Esophagus squamous epithelium (tissue), 4 donors: ENCODE measurements around the gene REEP1.

Experiments
- POLR2A ChIP-seq, 4 donors: fragments of 450-650 bp; IDR thresholded peaks; one replicate each; pipeline ENCODE4 v1.6.1; 2017; ENCODE audit warnings: antibody characterized with exemption in 4 of 4, mild to moderate bottlenecking in 4 of 4, moderate library complexity in 3 of 4
- TF ChIP-seq, protein P1 (sequence below), 6 experiments: fragments of 450-650 bp in 4 of 6; fragments of 200-600 bp in 2 of 6; sonication (generic) in 2 of 6; IDR thresholded peaks; one replicate each; pipeline ENCODE4 v1.5.1; 2016 to 2019; ENCODE audit warnings: antibody characterized with exemption in 6 of 6, mild to moderate bottlenecking in 4 of 6, moderate library complexity in 4 of 6

DNA sequence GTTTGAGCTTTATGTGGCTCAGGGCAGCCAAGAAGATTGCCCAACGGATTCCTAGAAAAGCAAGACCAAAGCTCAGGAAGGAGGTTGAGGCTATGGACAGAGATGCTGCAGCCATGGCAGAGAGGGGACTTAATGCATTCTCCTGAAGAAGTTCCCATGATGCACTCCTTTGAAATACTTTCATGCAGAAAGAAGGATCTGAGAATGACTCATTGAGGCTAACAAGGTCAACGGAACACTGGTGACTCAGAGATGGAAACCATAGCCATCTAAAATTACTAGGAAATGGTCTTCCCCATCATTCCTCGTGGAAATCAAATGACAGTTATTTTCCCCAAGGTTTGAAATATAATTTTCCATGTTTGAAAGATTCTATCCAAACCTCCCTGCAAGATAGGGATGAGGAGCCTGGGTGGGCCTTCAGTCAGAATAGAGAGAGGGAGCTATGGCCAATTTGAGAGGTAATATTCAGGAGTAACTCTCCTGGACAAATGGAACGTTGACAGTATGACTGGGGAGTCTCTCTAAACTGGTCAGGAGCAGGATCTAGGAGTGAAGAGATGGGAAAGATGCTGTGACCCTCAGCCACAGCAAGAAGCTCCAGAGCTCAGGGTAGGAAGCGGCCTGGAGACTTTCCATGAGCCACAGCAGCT is 63.0 kb downstream of the REEP1 start:
- TF ChIP-seq, protein P1, sequence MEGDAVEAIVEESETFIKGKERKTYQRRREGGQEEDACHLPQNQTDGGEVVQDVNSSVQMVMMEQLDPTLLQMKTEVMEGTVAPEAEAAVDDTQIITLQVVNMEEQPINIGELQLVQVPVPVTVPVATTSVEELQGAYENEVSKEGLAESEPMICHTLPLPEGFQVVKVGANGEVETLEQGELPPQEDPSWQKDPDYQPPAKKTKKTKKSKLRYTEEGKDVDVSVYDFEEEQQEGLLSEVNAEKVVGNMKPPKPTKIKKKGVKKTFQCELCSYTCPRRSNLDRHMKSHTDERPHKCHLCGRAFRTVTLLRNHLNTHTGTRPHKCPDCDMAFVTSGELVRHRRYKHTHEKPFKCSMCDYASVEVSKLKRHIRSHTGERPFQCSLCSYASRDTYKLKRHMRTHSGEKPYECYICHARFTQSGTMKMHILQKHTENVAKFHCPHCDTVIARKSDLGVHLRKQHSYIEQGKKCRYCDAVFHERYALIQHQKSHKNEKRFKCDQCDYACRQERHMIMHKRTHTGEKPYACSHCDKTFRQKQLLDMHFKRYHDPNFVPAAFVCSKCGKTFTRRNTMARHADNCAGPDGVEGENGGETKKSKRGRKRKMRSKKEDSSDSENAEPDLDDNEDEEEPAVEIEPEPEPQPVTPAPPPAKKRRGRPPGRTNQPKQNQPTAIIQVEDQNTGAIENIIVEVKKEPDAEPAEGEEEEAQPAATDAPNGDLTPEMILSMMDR (IDR thresholded peaks at IDR 0.05) = no peak
- no peak for TF ChIP-seq POLR2A (IDR thresholded peaks at IDR 0.05)
